GM18511 (cell line): Measurements from ENCODE around the gene DNAH6.
"Not testable (repeated sequence)": the region's sequence is repeated elsewhere in the genome, so short reads cannot be mapped to it uniquely, and the experiment has no call there.

Source experiments
- ATAC-seq: cut with Tn5 transposase; IDR thresholded peaks from one replicate; pipeline ENCODE4 v1.9.1; 2021; ENCODE audit warnings: mild to moderate bottlenecking, moderate library complexity; ENCODE audit not compliant: unreplicated experiment

Gene DNAH6

DNA sequence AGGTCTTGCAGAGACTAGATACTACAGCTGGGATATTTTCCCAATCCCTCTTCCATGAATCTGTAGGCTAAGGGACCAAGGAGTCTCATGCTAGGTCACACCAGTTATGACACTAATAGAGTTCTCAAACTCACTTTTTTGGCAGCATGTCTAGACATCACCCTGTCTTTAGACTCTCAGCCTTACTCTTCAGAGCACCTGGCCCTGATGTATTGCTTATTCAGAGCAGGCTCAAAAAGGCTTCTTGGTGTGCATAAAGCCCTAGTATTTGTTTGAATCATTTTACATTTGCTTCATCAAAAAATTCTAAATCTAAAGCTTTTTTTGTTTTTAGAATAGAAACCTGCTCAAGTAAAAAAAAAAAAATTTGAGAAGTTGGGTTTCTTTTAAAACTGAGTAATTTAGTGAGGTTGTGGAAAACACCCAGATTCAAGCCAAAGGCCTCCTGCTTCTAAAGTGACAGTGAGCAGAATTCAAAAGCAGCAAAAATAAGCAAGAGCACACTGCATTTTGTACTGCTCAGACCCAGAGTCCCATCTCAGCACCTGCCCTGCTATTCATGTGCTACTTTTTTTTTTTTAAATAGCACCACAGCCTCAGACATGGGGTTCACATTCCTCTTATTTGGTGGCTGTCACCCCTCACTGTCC, 18.0 kb upstream of the DNAH6 start:
- no peak for ATAC-seq

DNA sequence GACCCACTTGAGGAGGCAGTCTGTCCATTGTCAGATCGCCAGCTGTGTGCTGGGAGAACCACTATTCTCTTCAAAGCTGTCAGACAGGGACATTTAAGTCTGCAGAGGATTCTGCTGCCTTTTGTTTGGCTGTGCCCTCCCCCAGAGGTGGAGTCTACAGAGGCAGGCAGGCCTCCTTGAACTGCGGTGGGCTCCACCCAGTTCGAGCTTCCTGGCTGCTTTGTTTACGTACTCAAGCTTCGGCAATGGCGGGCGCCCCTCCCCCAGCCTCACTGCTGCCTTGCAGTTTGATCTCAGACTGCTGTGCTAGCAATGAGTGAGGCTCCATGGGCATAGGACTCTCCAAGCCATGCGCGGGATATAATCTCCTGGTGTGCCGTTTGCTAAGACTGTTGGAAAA, 5.3 kb upstream of the DNAH6 start:
- not testable (repeated sequence) for ATAC-seq

- ATAC-seq = no peak
These were observed 510 bp upstream of the DNAH6 start for GRCh38 chr2:84515788-84516187.

DNA sequence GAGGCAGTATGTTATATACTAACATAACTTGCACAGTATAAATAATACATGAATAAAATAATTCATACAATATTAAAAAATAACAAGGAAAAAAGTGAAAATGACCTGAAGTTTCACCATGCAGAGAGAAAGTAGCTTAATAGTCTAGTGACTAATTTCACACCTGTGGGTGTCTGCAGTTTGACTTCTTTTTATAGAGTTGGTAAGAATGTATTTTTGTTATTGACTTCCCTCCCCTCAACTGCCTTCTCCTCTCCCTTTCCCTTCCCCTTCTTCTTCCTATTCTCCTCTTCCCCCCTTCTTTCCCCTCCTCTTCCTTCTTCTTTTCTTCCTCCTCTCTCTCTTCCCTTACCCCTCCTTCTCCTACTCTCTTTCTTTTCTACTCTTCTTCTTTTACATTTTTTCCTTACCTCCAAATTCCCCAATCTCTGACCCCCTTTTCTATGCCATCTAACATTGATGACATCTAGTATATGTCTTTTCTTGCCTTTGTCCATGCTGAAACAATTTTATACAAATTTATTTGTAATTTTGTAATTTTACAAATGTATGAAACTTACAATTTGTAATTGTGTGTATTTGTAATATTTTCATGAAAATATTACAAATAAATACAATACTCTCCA, 3.1 kb downstream of the DNAH6 start:
- ATAC-seq = peak; percentile 37

DNA sequence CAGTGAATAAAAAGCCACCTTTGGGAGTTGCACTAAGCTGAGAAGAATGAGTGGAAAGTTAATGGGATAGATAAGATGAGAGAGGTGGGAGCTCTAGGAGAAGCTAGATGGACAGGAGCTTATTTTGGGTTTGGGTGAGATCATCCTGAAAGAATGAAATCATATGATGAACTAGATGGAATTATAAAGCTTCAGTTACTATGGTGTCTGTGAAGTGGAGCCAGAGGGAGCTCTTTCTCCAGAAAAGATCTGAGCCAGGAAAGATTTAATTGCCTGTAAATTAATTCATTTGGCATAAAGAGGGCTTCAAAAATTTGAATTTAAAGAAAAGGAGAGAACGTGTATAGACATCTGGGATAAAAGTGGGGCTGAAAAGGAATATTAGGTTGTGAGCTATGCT, 10.3 kb downstream of the DNAH6 start:
- no peak for ATAC-seq

DNA sequence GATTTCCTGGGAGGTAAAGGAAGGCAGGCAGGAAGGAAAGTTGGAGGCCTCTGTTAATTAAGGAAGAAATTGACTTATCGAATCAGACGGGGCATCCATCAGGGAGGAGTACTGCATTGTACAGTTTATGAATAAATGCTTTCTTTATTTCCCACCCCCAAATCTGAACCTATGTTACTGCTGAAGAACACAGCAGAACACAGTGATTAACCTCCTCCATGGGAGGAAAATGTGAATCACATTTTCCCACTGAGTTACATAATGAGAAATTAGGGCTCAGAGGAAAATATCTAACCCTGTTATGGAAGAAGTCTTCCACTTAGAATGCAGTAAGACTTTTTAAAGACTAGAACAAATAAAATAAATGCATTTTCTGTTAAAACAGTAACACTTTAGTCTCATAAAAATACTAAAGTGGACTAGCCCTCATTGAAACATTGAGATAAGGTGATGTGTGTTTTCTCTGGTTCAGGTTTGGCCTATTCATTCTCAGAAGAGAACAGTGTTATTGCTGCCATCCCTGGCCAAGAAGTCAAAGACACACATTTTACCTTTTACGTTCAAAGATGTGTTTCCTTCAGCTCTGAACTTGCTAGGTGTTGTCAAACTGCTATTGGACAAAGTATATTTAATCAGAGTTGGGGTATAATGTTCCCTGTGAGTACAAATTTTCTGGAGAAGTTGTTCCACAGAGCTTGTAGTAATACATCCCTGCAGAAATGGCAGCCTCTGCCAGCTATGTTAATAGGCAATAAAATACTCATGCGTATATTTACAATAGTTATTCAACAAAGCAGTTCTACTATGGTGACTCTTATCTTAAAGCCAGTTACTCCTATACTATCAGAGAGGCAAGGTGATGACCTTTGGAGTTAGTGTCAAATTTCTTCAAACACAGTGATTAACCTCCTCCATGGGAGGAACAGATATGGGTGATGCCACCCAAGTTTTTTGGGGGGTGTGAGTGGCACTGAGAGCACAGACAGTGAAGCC, 11.1 kb downstream of the DNAH6 start:
- no peak for ATAC-seq

- ATAC-seq = no peak
These were observed 16.0 kb downstream of the DNAH6 start for GRCh38 chr2:84532291-84532690.

DNA sequence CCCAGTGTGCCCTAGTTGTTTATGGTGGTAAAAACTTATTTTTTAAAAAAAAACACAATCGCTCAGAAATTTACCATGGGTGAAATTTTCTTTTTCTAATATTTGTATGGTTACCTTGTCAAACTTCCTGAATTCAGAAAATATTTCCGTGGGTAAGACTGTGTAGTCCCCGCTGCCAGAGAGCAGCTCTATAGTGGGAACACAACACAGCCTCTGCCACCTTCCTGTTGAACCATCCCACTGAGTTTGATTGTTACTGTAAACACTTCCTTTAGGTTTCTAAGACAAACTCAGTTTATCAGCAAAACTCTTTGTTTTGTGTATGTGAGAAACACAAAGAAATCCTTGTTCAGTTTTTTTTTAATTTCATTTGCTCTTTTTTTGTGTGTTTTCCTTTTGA, 17.9 kb downstream of the DNAH6 start:
- no peak for ATAC-seq

GRCh38 chr2:84537251-84537650, 21.0 kb downstream of the DNAH6 start:
- no peak for ATAC-seq

- no peak for ATAC-seq
These were observed 23.4 kb downstream of the DNAH6 start for GRCh38 chr2:84539729-84540128.

DNA sequence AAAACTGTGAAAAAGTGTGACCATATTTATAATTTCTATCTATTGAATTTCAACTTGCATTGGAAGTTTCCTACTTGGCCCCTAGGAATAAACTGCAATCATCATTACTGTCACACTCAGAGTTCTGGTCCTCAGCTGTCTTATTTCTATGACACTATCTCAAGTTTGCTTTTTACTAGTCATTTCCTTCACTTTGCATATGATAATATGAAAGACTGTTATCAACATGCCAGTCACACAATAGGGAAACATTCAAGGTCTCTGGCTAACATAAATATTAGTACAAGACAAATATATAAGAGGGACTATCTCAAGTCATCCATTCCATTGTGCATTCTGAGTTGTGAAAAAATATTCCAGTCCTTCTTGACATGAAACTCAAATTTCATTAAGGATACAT, 28.7 kb downstream of the DNAH6 start:
- ATAC-seq = no peak

GRCh38 chr2:84546551-84546950, 30.3 kb downstream of the DNAH6 start:
- no peak for ATAC-seq

DNA sequence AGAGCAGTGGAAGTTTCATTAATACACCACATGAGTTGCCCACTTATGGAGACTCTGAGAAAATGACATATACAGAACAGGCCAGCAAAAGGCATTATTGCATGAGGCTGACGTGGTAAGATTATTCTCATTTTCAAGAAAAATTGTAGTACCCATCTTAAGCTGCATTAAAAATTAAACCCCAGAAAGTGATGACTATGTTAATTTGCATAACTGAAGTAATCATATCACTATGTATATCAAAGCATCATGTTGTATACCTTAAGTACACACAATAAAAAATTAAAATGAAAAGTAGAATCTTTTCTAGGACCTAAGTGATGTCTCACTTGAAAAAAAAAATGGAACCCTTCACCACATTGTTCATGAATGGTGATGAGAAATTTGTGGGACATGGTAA, 32.0 kb downstream of the DNAH6 start:
- ATAC-seq = no peak

DNA sequence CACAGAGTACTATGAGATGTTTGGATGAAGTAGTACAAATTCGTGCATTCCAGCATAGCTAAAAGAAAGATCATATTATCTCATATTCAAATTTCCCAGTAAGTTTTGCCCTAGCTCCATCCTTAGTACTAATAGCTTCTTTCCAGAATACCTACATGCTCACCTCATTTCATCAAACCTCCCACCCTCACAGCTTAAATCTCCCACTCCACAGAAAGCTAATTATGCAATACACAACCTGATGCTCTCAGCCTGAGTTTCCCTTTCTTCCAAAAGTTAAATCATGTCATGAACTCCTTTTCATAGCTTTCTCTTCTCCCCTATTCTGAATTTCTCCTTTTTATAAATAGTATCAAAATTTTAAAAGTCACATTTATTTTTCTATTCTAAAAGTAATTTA, 34.6 kb downstream of the DNAH6 start:
- ATAC-seq = no peak

- ATAC-seq = not testable (repeated sequence)
These were observed 35.2 kb downstream of the DNAH6 start for GRCh38 chr2:84551526-84551925.

- ATAC-seq = no peak
These were observed 39.9 kb downstream of the DNAH6 start for GRCh38 chr2:84556190-84556589.

GRCh38 chr2:84559838-84560237, 43.5 kb downstream of the DNAH6 start:
- ATAC-seq = no peak

GRCh38 chr2:84579661-84580060, 63.4 kb downstream of the DNAH6 start:
- ATAC-seq = no peak

DNA sequence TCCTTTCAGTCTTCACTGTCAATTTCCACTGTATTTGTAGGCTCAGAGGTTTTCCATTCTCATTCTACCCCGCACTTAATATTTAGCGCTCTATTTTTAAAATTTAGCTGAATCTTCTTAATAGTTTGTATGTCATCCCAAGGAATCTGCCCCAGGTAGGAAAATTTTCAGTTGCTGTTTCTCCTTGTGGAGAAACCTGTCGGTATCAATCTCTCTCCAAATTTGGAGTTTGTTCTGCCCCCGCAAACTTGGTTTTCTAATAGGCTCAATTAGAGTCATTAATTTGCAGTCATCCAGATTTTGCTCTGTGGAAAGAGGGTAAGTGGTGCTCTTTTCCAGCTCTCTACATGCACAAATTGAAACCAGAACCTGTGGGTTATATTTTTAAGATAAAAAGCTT, 87.6 kb downstream of the DNAH6 start:
- ATAC-seq = no peak

GRCh38 chr2:84613082-84613481, 96.8 kb downstream of the DNAH6 start:
- ATAC-seq = no peak

DNA sequence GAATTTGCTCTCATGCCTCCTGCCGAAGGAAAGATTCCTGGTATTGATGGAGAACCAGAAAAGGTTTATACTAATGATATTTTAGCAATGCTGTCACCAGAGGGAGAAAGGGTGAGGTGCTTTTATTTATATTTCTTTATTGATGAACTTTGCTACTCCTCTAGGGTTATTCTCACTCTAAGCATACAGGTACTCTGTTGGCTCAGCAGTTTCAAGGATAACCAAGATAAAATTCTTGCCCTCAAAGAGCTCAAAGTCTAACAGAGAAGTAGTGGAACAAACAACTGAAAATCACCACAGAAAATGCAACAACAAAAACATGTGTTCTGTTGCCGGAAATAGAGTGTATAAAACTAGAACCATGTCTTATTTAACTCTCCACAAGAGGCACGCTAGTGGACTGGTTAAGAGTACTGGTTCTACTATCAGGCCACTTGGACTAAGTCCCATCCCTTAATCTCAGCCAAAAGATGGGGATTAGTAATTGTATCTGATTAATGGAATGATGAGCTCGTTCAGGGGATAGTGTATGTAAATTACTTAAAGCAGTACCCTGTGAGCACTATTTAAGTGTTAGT, 103.6 kb downstream of the DNAH6 start:
- ATAC-seq = no peak
